GM19035 (cell line): ENCODE data around the gene GPR84.

Experiments used
- ATAC-seq: cut with Tn5 transposase; IDR thresholded peaks from one replicate; pipeline ENCODE4 v1.9.1; 2021; ENCODE audit not compliant: unreplicated experiment

The GPR84 gene

DNA sequence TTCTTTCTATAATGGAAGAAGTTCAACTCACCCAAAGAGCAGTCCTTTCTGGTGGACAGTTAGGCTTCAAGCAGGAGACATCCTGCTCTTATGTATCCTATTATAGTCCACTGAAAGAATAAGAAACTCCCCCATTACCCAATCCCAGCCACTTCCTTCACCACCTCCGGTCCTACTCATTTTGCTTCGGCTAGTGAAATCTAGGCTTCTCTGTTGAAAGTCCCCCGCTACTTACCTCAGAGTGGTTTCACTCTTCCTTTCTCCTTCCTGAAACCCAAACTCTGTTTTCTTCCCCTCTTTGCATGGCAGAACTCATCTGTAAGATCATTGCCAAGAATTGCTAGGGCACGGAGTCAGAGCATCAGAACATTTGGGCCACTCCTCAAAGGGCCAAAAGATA lies at the start of gene GPR84:
Gene GPR84 (minus strand): TSS at position 74 of the 400 bp plus-strand sequence. CDS start 635 bp downstream, outside the sequence.
- ATAC-seq, result no peak

DNA sequence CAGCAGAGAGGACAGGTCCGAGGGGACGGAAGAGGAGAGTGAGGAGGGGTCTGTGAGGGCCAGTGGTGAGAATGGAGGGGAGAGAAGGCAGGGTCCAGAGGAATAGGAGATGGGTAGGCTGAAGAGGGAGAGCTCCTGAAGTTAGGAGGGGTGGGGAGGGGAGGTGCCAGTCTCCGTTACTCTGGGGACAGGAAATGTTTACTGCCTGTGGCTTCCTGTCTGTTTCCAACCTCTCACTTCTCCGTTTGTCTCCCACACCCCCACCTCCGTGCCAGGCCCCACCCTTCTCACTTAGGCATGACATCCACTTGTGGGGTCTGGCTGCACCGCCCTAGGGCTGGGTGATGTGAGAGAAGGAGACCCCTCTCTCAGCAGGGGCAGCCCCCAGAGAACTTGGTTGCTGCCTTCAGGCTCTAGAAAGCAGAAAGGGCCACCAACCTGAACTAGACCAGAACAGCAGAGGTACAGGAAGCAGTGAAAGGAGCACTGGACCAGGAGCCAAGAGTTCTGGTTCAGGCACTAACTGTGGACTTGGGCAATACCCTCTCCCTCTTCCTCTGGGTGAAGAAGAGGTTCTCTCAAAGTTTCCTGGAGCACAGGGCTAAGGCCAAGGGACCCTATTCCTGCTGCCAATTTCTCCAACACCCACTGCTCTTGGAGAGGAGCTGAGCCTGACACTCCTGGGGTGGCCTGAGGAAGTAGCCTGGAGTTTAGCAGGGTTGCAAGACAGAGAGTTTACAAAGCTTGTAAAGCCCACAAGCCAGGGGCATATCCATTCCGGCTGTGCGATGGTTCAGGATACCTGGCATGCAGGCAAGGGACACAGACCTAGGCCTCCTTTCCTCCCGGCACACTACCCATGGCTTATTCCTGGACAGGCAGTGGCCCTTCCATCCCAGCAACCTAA lies 49.3 kb upstream of the GPR84 start:
- no peak for ATAC-seq

DNA sequence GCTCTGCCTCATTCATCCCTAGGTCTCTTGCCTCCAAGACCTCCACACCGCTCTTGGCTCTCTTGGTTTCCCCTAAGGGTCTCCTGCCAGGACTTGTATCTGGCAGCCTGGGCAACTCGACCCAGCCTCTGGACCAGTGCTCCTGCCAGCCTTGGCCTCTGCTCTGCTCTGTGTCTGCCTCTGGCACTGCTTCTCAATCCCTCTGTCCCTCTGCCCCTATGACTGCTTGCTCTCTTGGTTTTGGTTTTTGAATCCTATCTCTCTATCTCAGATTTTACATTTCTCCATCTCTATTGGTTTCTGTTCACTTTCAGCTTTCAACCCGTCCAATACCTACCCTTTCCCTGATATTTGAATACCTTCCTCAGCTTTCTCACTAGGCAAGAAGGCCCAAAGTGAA lies 48.5 kb upstream of the GPR84 start:
- ATAC-seq, result no peak

DNA sequence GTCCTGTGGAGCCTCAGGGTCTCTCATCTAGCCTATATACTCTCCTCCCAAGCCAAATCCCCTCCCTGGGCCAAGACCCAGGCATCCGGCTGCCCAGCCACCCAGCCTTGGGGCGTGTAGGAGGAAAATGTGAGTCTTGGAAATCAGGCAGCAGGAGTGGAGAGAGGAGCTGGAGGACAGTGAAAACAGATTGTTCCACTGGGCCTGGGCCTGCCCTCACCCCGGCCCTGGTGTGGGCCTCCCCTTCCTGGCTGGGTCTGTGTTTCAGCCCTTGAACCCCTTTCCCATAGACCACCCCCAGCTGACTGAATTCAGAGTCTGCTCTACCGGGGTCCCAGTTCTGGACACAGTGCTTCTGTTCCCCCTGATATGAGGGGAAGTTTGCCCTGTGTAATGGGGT lies 48.1 kb upstream of the GPR84 start:
- ATAC-seq, result no peak

DNA sequence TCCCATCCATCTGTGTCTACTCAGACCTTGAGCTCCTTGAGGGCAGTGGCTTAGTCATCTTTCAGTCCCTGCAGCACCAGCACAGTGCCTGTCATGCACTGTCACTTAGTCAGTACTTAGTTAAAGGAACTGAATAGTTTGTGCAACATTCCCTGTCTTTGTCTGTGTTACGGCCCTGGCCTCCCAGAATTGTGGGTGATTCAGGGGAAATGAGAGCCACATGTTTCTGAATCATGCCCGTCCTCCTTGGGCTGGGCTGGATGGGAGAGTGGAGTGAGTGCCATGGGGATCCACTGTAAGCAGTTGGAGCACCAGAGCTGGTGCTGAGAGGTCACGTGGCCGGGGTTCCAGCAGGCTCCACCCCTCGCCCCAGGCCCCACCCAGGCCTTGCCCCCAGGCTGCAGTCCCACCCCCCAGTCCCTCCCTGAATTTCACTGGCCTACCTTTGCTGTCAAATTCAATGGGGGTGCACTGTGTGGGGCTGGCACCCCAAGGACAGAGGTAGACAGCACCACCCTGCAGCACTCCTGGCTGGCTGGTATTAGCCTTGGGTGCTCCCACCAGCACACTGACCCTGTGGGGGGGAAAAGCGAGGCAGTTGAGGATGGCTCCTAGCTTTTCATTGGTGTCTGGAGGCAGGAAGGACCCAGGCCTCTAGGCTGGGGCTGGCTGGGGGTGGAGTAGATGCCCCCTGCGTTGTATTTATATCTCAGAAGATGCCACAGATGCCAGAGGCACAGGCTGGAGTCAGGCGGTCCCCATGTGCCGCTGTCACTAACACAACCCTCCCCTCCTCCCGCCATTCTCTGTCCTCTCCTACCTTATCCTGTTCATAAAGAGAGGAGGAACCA lies 47.3 kb upstream of the GPR84 start:
- no peak for ATAC-seq

DNA sequence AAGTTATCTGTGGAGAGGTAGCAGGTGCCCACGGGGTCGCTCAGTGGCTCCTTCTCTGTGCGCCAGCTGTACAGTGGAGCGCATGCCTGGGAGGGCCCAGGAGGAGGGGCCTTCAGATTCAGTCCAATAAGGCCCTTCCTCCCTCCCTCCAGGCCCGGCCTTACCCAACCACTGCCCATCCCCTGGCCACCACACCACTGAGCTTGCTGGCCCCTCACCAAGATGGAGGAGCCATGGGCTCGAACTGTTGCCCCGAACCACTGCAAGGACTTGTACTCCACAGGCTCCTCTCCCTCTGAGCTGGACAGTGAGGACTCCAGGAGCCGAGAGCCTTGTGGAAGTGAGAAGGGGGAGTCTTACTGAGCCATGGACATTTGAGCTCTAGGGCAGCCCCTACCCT lies 45.0 kb upstream of the GPR84 start:
- ATAC-seq, result no peak

DNA sequence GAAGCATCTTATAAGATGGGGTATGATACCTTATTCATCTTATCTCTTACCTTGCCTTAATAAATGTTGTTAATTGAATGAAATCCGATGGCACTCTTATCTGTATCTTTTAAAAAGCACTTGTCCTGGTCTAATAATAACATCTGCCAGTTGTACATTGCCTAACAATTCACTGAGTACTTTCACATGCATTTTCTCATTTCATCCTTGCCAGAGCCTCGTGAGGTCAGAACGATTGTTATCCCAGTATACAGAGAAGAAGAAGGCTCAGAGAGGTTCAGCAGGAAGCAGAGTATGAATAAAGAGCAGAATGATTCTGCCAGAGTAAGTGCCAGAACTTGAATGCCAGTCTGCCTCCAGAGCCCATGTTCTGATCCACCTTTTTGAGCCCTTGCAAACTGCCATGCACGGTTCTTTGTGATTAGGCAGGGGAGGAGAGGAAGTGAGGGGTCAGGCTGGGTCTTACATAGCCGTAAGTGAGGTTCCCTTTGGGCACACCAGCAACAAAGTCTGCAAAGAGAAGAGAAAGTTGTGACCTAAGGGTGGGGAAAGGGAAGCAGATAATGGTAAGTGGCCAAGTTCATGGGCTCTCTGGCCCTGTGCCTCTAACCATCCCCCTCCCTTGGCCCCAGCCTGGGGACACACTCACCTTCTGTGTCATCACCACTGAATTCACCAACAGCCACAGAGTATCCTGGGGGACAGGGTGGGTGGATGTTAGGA lies 43.1 kb upstream of the GPR84 start:
- ATAC-seq, result no peak

DNA sequence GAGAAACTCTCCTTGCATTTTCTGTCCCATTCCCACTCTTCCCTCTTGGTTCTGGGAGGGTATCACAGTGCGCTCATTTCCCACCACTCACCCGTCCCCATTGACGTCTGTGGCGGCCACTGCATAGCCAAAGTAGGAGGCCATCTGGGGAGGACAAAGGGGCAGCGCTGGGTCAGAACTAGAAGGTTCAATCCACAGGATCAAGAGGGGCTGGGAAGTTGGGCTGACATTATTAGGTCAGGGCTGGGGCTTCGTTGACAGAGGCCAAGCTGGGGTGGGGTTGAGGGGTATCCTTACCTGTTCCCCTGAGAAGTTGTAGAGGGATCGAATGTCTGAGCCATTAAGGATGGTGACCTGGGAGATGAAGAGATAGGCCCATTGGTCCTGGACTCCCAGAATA lies 41.3 kb upstream of the GPR84 start:
- no peak for ATAC-seq

DNA sequence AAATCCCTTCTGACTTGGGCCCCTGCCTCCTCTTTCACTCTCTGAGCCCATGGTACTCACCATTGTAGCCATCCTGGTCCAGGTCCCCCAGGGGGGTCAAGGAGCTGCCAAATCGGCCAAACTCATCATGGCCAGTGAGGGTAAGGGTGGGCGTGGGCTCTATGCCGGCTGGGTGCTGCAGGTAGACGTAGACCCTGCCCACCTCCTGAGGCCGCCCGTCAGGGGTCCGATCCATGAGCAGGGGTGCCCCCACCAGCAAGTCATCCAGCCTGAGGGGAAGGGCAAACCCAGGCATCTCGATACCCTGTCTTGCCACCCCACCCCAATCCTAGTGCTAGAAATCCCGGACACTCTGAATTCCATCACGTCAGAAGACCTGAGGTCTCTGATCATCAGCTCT lies 40.8 kb upstream of the GPR84 start:
- no peak for ATAC-seq

DNA sequence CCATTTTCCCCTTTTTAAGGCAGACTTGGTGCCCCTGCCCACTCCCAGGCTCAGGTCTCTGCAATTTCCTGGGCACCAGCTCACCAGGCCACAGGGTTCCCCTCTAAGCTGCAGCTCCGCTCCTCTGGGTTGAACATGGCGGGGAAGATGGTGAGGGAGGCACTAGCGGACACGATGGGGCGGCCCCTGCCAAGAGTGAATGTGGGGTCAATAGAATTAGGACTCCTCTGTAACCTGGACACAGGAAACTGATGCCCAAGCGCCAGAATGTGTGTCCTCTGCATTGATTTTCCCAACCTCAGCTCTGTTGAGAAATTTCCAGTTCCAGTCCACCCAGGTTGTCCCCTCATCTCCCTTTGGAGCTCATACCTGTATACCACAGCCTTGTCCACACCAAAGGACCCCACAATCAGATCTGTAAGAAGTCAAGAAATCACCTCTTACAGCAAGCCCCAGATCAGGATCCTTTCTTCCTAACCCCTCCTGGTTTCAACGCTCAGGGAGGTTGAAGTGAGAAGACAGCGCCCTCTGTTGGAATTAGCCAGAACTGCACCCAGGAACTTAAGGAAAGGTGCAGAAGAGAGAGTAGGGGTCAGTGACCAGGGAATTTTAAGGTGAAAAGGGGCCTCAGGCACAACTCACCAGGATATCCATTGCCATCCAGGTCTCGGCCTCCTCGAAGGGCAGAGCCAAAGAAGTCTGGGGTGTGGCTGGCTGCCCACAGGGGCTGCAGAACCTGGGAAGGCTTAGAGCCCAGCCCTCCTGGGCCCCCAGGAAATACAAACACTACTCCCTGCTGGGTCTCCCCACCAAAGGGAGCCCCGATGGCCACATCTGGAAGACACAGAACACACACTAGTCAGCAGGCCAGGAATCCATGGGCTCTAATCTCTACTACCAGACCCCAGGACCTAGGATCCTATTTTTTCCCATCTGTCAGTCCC lies 40.0 kb upstream of the GPR84 start:
- ATAC-seq, result no peak

DNA sequence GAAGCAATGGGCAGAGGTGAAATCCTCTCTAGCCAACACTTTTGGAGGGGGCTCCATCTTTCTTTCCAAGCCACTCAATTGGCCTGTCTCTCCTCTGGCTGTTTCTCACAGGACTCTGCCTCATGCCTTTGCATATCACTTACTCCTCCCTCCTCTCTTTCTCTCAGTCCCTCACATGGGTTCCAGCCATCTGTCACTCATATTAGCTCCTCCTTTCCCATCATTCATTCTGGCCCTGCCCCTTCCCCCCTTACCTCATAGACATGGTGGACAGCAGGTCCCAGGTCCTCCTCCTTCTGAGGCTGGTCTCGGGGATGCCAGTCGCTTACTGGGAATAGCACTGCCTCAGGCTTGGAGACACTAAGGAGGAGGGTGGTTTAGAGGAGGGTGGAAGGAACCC lies 36.8 kb upstream of the GPR84 start:
- no peak for ATAC-seq

DNA sequence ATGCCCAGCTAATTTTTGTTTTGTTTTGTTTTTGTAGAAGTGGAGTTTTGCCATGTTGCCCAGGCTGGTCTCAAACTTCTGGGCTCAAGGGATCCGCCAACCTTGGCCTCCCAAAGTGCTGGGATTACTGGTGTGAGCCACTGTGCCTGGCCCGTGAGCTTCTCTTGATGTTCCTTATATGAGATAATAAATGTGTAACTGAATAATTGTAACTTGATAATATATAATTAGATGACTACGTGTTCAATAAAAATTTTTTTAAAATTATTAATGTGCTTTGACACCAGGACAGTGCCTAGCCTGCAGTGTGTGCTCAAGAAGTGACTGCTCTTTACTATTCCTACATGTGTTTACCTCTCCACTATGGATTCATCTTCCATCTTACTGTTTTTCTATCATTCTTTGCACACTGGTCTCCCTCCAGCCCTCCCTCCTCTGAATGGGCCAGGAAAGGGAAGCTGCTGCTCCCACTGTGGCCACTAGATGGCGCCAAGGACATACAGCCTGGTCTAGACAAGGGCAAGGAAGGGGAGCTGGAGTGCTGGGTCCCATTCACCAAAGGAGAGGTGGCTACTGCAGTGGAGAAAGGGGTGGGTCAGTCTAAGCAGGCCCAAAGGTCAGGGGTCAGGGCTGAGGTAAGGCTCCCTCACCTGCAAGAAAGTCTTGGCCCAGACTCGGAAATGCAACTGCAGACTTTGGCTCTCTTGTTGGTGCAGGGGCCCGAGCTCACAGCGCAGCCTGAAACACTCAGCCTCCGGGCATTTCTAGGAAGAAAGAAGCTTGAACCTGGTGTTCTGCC lies 34.9 kb upstream of the GPR84 start:
- ATAC-seq, result peak; percentile 83

DNA sequence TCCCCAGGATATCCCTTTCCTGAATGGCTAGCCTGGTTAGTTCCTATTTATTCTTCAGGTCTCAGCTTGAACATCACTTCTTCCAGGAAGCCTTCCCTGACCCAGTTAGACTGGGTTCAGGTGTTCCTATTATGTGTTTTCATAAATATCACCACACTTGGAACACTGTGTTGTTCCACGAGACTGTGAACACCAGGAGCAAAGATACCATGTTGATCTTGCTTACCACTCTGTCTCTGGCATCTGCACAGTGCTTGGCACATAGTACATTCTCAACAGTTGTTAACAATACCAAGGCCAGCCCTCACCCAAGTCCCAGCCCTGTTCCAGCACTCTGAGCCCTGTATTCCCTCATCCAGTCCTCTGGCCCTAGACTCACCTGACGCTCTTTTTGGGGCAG lies 33.9 kb upstream of the GPR84 start:
- ATAC-seq, result no peak

DNA sequence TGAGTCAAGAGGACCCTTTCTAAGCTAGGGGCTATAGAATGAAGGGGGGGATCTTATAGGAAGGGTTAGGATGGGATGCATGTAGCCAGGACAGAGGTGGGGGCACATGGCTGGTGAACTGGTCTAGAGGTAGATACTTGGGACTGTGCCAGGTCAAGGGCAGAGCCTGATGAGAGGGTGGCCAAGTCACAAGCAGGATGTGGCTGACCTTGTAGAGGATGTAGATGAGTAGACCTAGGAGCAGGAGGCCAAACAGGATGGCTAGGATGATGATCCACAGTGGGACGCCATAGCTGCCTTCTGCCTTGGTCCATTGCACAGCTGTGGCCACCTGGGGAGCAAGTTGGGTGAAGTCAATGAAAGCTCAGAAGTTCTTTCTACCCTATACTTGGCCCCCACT lies 32.9 kb upstream of the GPR84 start:
- ATAC-seq, result no peak

DNA sequence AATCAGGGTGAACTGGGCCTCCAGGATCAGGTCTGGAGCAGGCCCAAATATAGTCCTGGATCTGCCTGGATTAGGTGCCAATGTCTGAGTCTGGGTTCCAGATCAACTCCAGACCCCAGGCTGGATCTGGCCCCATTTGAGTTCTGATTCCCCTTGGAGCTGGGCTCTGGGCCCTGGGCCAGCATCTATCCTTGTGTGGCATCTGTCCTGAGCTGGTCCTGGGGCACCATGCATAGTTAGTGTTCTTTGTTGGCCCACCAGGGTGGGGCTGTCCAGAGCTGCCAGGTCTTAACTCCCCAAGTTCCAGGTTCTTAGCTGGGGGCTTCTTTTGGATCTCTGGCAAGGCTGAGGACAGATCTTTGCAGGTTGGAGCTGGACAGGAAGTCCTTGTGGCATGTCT lies 31.3 kb upstream of the GPR84 start:
- no peak for ATAC-seq

DNA sequence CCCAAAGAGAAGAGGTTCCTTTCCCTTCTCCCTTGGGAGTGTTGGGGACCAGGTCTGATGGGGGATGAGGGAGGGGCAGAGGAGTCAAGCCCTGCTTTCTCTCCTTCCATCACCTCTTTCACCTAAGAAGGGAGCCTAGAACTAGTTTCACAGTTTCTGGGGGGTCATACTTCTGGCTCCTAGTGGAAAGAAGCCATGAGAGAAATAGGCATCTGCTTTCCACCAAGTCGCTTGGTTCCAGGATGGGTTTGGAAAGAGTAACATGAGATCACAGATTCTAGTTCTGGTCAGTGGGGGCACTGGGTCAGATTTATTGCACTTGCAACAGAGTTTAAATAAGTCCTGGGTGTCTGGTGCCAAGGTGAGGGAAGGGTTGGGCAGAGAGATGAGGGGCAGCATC lies 30.7 kb upstream of the GPR84 start:
- ATAC-seq, result no peak

DNA sequence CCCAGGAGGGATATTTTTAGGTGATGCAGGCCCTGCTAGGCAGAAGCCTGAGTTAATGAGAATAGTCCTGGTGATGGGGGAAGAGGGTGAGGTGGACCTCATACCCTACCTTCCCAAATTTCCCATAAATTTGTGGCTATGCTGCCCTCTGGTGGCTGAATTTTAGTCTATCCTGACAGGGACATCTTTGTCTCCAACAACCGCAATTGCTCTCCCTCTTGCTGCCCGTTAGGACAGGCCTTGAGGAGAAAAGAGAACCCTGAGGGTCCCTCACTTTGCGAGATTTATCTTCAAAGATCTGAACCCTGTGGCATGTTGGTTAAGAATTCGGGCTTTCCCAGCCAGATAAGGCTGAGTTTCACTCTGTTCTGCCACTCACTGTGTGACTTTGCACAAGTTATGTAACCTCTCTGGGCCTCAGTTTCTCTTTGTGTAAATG lies 30.0 kb upstream of the GPR84 start:
- no peak for ATAC-seq

DNA sequence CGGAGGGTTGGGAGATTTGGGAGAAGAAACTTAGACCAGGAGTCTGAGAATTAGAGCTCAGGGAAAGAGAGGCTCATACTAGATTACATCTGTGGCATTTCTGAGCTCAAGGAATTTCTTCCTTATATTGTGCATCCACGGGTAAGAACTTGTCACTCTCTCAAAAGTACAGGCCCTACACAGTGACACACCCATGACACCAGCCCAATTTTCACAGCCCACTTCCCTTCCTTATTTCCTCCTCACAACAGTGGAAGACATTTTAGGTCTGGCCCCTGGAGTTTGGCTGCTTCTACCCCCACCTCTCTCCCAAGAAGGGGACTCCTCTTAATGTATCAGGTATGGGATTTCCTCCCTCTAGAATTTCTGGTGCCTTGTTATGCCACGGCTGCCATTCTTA lies 29.5 kb upstream of the GPR84 start:
- ATAC-seq, result no peak

DNA sequence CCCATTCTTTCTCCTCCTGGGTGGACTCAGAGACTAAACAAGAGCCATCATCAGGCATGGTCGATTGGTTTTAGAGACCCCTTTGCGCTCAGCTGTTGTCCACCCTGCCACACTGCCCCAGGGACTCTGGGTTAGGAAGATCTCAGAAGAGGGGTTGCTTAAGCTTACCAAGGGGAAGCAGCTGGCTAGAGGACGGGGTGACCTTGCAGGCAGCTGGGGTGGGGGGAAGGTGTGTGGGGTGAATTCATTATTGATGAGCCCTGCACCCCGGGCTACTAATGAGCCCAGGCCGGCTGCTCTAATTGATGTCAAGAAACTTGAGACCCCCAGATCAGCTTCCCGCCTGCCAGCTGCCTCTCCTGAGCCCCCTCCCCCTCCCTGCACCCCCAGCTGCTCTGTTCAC lies 28.9 kb upstream of the GPR84 start:
- no peak for ATAC-seq
